DOHH2 (cell line): Measurements from ENCODE around the gene PPP4R2.

ENCODE experiments used
- H3F3A ChIP-seq: fragments of 200-600 bp; sonication (generic), shearing (Covaris generic); 2 replicates; pipeline ENCODE4 v1.6.0; 2016; ENCODE audit warnings: antibody characterized with exemption, mild to moderate bottlenecking; ENCODE audit not compliant: control insufficient read depth, insufficient read depth
- H3K27ac ChIP-seq: fragments of 200-600 bp; sonication (generic); 2 replicates; pipeline ENCODE4 v1.5.1; 2014; ENCODE audit warnings: low read depth, mild to moderate bottlenecking, low read length, moderate library complexity
- H3K27me3 ChIP-seq: fragments of 200-600 bp; sonication (generic); 2 replicates; pipeline ENCODE4 v1.6.1; 2014; ENCODE audit warnings: mild to moderate bottlenecking, low read length, mixed read lengths; ENCODE audit not compliant: control insufficient read depth
- H3K36me3 ChIP-seq: fragments of 200-600 bp; sonication (generic); 2 replicates; pipeline ENCODE4 v1.6.1; 2014; ENCODE audit warnings: mild to moderate bottlenecking, low read length, moderate library complexity, mixed read lengths; ENCODE audit not compliant: control insufficient read depth
- H3K4me1 ChIP-seq: fragments of 200-600 bp; sonication (generic); 2 replicates; pipeline ENCODE4 v1.6.1; 2014; ENCODE audit warnings: mild to moderate bottlenecking, low read length, mixed read lengths; ENCODE audit not compliant: control insufficient read depth
- H3K4me2 ChIP-seq: fragments of 200-600 bp; sonication (generic); 2 replicates; pipeline ENCODE4 v1.6.0; 2014; ENCODE audit warnings: mild to moderate bottlenecking, low read length, moderate library complexity
- H3K4me3 ChIP-seq: fragments of 200-600 bp; sonication (generic); 2 replicates; pipeline ENCODE4 v1.5.1; 2014; ENCODE audit warnings: mild to moderate bottlenecking, low read length, mixed read lengths
- H3K79me2 ChIP-seq: fragments of 200-600 bp; sonication (generic); 2 replicates; pipeline ENCODE4 v1.6.1; 2014; ENCODE audit warnings: mild to moderate bottlenecking, low read length, mixed read lengths; ENCODE audit not compliant: control insufficient read depth
- H3K9me2 ChIP-seq: fragments of 200-600 bp; sonication (generic); replicated peaks from 2 replicates; pipeline ENCODE4 v1.6.1; 2014; ENCODE audit warnings: mild to moderate bottlenecking, low read length, mixed read lengths; ENCODE audit not compliant: control insufficient read depth
- H3K9me3 ChIP-seq: fragments of 200-600 bp; sonication (generic); 2 replicates; pipeline ENCODE4 v1.6.1; 2014; ENCODE audit warnings: antibody characterized with exemption, low read length, mixed read lengths; ENCODE audit not compliant: control insufficient read depth, insufficient read depth
- H4K20me1 ChIP-seq: fragments of 200-600 bp; sonication (generic); 2 replicates; pipeline ENCODE4 v1.6.0; 2014; ENCODE audit warnings: low read depth, mild to moderate bottlenecking, antibody characterized with exemption, low read length, moderate library complexity; ENCODE audit not compliant: control insufficient read depth, insufficient read depth
- EZH2phosphoT487 ChIP-seq: fragments of 200-600 bp; sonication (generic); IDR thresholded peaks from 2 replicates; pipeline ENCODE4 v1.6.1; 2017; ENCODE audit warnings: borderline replicate concordance, mild to moderate bottlenecking, antibody characterized with exemption, low read length, moderate library complexity, mixed read lengths
- TF ChIP-seq, protein P1 (sequence below): fragments of 200-600 bp; sonication (generic); IDR thresholded peaks from one replicate; pipeline ENCODE4 v1.5.1; 2014; ENCODE audit warnings: antibody characterized with exemption, mild to moderate bottlenecking, low read depth, low read length; ENCODE audit not compliant: poor library complexity, severe bottlenecking

Gene PPP4R2

DNA sequence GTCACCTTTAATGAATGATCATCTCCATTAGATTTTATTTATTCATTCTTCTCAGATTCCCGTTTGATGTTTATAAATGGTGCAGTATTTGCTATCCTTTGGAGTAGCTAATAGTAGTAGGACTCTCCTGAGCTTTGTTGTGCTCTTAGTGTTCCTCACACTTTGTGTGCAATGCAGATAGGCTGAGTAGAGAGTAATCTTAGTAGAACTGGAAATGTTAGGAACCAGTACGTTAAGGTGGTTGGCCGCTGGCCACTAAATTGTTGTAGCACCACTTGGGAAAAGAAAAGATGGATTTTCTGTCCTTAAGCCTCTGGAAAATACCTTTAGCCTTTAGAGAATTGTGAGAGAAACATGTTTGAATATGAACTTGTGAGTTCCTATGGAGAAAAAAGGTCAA is 44.9 kb downstream of the PPP4R2 start:
- no peaks in the 10 kb centered on the region for H3K9me2 ChIP-seq
- no peak overlapping the region for H3K27ac ChIP-seq
- H3K4me1 ChIP-seq = peaks cover 8% of the 10 kb centered on the region
- H3K9me3 ChIP-seq = no peaks in the 10 kb centered on the region
- H3K79me2 ChIP-seq = peaks cover 100% of the 10 kb centered on the region
- H3F3A ChIP-seq = no peaks in the 10 kb centered on the region
- peaks cover 25% of the 10 kb centered on the region for H4K20me1 ChIP-seq
- no peak overlapping the region for H3K4me3 ChIP-seq
- H3K27me3 ChIP-seq = no peaks in the 10 kb centered on the region
- no peak for TF ChIP-seq EZH2phosphoT487
- TF ChIP-seq, protein P1, sequence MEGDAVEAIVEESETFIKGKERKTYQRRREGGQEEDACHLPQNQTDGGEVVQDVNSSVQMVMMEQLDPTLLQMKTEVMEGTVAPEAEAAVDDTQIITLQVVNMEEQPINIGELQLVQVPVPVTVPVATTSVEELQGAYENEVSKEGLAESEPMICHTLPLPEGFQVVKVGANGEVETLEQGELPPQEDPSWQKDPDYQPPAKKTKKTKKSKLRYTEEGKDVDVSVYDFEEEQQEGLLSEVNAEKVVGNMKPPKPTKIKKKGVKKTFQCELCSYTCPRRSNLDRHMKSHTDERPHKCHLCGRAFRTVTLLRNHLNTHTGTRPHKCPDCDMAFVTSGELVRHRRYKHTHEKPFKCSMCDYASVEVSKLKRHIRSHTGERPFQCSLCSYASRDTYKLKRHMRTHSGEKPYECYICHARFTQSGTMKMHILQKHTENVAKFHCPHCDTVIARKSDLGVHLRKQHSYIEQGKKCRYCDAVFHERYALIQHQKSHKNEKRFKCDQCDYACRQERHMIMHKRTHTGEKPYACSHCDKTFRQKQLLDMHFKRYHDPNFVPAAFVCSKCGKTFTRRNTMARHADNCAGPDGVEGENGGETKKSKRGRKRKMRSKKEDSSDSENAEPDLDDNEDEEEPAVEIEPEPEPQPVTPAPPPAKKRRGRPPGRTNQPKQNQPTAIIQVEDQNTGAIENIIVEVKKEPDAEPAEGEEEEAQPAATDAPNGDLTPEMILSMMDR = no peak
- H3K36me3 ChIP-seq = peaks cover 25% of the 10 kb centered on the region
- no peak overlapping the region for H3K4me2 ChIP-seq

DNA sequence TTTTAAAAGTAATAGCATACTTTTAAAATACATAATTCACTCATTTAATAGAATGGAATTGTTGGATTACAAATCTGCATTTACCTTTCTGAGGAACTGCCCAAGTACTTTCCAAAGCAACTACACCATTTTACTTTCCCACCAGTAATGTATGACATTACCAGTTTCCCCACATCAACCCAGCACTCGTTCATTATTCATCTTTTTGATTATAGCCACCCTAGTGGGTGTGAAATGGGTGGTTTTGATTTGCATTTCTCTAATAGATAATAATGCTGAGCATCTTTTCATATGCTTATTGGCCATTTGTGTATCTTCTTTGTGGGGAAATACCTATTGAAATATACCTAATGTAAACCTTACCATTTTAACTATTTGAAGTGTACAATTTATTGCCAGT is 46.8 kb downstream of the PPP4R2 start:
- H3F3A ChIP-seq = no peaks in the 10 kb centered on the region; the same call in 1 of the 2 replicates
- no peaks in the 10 kb centered on the region for H3K9me2 ChIP-seq
- peaks cover 34% of the 10 kb centered on the region for H3K36me3 ChIP-seq
- H3K4me2 ChIP-seq = no peak overlapping the region
- H4K20me1 ChIP-seq = peaks cover 18% of the 10 kb centered on the region
- no peaks in the 10 kb centered on the region for H3K9me3 ChIP-seq
- peaks cover 100% of the 10 kb centered on the region for H3K79me2 ChIP-seq
- H3K4me3 ChIP-seq = no peak overlapping the region
- no peaks in the 10 kb centered on the region for H3K27me3 ChIP-seq
- H3K27ac ChIP-seq = no peak overlapping the region
- no peak for TF ChIP-seq EZH2phosphoT487
- TF ChIP-seq, protein P1 = no peak
- H3K4me1 ChIP-seq = no peaks in the 10 kb centered on the region

DNA sequence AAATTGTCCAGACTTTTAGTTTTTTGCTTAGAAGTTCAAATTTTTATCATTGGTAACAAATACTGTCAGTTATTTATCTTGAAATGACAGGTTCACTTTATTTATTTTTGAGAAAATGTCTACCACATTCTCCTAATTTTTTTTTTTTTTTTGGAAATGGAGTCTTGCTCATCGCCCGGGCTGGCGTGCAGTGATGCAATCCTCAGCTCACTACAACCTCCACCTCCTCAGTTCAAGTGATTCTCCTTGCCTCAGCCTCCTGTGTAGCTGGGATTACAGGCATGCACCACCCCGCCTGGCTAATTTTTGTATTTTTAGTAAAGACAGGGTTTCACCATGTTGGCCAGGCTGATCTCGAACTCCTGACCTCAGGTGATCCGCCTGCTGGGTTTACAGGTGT is 48.8 kb downstream of the PPP4R2 start:
- H3F3A ChIP-seq = peaks cover 6% of the 10 kb centered on the region; the same call in 1 of the 2 replicates
- H3K4me1 ChIP-seq = no peaks in the 10 kb centered on the region
- H3K27me3 ChIP-seq = no peaks in the 10 kb centered on the region
- peaks cover 96% of the 10 kb centered on the region for H3K79me2 ChIP-seq
- no peak overlapping the region for H3K4me3 ChIP-seq
- H4K20me1 ChIP-seq = peaks cover 18% of the 10 kb centered on the region
- no peaks in the 10 kb centered on the region for H3K9me3 ChIP-seq
- TF ChIP-seq, protein P1 = no peak
- no peak for TF ChIP-seq EZH2phosphoT487
- no peak overlapping the region for H3K27ac ChIP-seq
- peaks cover 45% of the 10 kb centered on the region for H3K36me3 ChIP-seq
- H3K9me2 ChIP-seq = no peaks in the 10 kb centered on the region
- H3K4me2 ChIP-seq = no peak overlapping the region
